SK-N-SH (cell line): ENCODE data around the gene TSACC.

Experiments used
- ELF1 ChIP-seq: IDR thresholded peaks from 2 replicates; pipeline ENCODE4 v1.4.0; 2012
- EP300 ChIP-seq, 2 experiments: IDR thresholded peaks; 2 replicates each; pipeline versions ENCODE4 v1.4.0 to v1.6.1; 2012; ENCODE audit warnings: borderline replicate concordance in 1 of 2, low read depth in 1 of 2, low read length in 1 of 2
- EZH2phosphoT487 ChIP-seq: fragments of 200-600 bp; sonication (generic); IDR thresholded peaks from 2 replicates; pipeline ENCODE4 v1.6.1; 2017; ENCODE audit warnings: low read depth, mixed run types, mild to moderate bottlenecking, antibody characterized with exemption, moderate library complexity, borderline replicate concordance
- FOXM1 ChIP-seq: IDR thresholded peaks from 2 replicates; pipeline ENCODE4 v1.4.0; 2012; ENCODE audit warnings: low read depth, mild to moderate bottlenecking
- MAX ChIP-seq: IDR thresholded peaks from 2 replicates; pipeline ENCODE4 v1.4.0; 2012; ENCODE audit warnings: low read depth
- POLR2AphosphoS5 ChIP-seq: IDR thresholded peaks from 2 replicates; pipeline ENCODE4 v1.6.1; 2012; ENCODE audit warnings: low read depth, low read length
- REST ChIP-seq: IDR thresholded peaks from 2 replicates; pipeline ENCODE4 v1.6.1; 2012; ENCODE audit warnings: mild to moderate bottlenecking, low read depth, low read length, moderate library complexity
- RFX5 ChIP-seq: IDR thresholded peaks from 2 replicates; pipeline ENCODE4 v1.6.1; 2012; ENCODE audit warnings: mild to moderate bottlenecking, improper control_type of control experiment, low read length
- TEAD4 ChIP-seq: IDR thresholded peaks from 2 replicates; pipeline ENCODE4 v1.4.0; 2012; ENCODE audit warnings: mild to moderate bottlenecking, borderline replicate concordance; ENCODE audit not compliant: insufficient read depth
- USF1 ChIP-seq: IDR thresholded peaks from 2 replicates; pipeline ENCODE4 v1.4.0; 2012; ENCODE audit warnings: low read depth, borderline replicate concordance
- USF2 ChIP-seq: fragments of 150-350 bp; IDR thresholded peaks from 2 replicates; pipeline ENCODE4 v1.6.1; 2017; ENCODE audit warnings: antibody characterized with exemption, low read length, low read depth, borderline replicate concordance
- ZBTB33 ChIP-seq: IDR thresholded peaks from 2 replicates; pipeline ENCODE4 v1.4.0; 2012; ENCODE audit warnings: low read depth, borderline replicate concordance
- TF ChIP-seq, protein P1 (sequence below): fragments of 200-600 bp; sonication (generic); IDR thresholded peaks from 2 replicates; pipeline ENCODE4 v1.6.1; 2017; ENCODE audit warnings: antibody characterized with exemption, mild to moderate bottlenecking, moderate library complexity

DNA sequence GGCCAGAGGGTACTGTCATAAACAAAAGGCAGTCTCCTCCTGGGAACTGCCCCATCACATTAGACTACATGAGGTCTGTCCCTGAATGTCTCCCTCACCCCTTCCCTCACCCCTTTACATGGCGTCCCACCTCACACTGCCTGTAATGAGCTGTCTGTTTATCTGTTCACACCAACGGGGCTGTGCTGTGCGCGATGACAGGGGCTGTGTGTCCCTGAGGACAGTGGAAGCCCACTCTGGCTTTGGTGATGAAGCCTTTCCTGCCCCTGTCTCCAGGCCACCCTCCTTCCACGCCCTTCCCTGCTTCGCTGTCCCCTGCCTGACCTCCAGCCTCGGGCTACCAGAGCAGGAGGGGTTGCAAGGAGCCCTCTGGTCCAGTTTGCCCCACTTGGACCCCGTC, 53.4 kb downstream of the TSACC start:
- TF ChIP-seq EZH2phosphoT487 (no peak), RFX5 (no peak), POLR2AphosphoS5 (no peak), EP300 (IDR thresholded peaks at IDR 0.05; ENCODE audit: borderline replicate concordance in 1 of 2, low read depth in 1 of 2, low read length in 1 of 2) (no peak), ELF1 (no peak), MAX (no peak), ZBTB33 (no peak), USF2 (no peak), FOXM1 (no peak), REST (no peak), TEAD4 (no peak), USF1 (no peak)
- TF ChIP-seq, protein P1, sequence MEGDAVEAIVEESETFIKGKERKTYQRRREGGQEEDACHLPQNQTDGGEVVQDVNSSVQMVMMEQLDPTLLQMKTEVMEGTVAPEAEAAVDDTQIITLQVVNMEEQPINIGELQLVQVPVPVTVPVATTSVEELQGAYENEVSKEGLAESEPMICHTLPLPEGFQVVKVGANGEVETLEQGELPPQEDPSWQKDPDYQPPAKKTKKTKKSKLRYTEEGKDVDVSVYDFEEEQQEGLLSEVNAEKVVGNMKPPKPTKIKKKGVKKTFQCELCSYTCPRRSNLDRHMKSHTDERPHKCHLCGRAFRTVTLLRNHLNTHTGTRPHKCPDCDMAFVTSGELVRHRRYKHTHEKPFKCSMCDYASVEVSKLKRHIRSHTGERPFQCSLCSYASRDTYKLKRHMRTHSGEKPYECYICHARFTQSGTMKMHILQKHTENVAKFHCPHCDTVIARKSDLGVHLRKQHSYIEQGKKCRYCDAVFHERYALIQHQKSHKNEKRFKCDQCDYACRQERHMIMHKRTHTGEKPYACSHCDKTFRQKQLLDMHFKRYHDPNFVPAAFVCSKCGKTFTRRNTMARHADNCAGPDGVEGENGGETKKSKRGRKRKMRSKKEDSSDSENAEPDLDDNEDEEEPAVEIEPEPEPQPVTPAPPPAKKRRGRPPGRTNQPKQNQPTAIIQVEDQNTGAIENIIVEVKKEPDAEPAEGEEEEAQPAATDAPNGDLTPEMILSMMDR = no peak
